ENCODE data around the gene TLL2.

Gene TLL2

DNA sequence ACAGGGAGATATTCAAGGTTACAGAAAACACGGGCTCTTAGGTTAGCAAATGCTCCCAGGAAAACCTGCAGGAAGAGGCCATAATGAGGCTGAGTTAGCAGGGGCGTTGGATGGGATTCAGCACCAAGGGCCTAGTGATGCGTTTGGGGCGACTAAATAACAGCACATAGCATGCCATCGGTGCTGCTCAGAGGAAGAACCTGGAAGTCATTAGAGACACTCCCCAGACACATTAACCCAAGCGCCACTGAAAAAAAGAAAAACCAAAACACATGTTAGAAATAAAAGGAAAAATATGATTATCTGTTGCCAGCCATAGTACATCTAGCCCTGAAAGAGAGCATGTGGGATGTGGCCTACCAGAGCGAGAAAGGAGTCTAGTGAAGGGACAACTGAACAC is 126.1 kb downstream of the TLL2 start:
- no peak for FAIRE-seq

DNA sequence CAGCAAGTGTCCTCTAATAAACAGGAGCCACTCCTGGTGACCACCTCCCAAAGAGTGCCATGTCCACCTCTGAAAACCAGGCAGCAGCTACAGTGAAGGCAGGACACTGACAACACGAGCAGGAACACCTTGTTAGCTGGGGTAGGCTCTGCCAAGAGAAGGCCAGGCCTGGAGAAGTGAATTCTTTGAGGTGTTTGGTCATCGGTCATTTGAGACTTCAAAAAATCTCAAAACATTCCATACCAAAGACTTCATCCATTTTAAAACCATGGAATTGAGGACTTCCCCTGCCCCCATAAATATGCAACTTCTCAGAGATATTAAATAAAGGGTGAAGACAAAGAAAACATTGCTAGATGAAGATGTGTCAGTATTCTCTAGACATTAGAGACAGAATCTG is 126.6 kb downstream of the TLL2 start:
- no peak for FAIRE-seq

DNA sequence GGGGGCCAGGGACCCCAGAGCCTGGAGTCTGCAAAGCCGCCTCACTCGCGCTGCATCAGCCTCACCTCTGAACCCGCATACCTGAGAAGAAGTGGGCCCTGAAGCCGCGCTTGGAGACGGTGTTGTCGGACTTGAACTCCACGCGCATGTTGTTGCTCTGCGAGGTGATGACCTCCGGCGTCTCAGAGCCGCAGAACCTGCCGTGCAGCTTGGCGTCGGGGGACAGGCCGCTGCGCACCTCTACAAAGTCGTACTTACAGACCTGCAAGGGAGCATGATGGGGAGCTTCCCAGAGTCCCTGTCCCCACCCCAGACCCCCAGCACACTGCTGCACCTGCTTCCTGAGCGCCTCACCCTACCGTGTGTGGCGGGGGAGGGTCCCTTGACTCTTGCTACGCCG is 129.2 kb downstream of the TLL2 start:
- FAIRE-seq, result no peak

DNA sequence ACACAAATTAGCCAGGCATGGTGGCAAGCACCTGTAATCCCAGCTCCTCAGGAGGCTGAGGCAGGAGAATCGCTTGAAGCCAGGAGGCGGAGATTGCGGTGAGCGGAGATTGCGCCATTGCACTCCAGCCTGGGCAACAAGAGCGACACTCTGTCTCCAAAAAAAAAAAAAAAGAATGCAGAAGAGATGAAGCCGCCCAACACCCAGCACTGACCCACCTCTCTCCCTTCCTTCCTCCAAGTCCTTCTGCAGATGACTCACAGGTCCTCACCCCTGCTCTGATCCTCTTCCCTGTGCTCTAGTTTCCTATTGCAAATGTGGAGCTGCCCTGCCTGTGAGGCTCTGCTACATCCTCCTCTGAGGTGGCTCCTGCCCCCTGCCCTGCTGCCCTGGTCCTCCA is 132.9 kb downstream of the TLL2 start:
- no peak for FAIRE-seq

DNA sequence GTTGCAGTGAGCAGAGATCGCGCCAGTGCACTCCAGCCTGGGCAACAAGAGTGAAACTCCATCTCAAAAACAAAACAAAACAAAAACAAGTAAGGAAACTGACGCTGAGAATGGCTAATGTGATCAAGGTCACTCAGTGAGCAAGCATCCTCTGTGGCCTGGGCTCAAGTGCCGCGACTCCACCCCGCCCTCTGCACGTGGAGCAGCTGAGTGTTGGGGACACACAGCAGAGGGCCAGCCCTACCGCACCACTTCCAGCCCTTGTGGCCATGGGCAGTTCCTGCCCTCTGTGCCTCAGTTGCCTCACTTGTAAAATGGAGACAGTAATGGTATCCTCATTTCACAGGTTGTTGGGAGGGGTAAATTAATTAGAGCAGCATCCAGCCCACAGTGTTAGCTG is 134.0 kb downstream of the TLL2 start:
- no peak for FAIRE-seq

DNA sequence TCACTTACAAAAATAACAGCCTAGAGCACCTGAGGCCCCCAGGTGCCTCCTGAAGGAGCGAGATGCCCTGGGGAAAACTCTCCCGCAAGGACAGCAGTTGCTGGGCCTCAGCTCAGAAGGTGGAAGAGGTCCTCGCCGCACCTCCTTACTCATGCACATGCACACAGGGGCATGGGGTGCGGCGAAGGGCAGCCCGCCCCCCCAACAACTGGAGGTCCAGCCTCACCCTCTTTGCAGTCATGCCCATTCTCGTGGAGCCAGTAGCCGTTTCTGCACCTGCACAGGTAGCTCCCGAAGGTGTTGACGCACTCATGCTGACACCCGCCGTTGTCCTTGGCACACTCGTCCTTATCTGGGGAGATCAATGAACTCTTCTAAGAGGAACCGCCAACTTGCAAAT is 135.0 kb downstream of the TLL2 start:
- FAIRE-seq, result no peak

DNA sequence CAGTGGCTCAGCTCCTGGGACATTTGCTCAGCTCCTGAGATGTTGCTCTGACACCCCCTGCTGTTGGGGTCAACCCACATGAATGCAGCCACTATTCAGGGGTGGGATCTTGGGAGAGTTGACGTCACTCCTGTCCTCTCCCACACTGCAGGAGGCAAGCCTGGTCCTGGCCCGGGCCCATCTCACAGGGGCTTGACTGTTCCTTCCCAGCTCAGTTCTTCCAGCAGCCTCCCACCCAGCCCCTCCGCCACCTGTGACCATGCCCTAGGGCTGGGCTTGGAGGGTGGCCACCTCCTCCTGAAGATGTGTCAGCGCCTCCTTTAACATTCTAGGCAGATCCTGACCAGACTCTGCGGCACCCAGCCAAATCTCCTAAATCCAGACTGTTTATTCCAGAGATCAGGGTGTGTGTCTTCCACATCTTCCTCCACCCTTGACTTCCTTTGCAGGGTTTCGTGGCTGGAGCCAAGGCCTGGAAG is 135.9 kb downstream of the TLL2 start:
- no peak for FAIRE-seq

DNA sequence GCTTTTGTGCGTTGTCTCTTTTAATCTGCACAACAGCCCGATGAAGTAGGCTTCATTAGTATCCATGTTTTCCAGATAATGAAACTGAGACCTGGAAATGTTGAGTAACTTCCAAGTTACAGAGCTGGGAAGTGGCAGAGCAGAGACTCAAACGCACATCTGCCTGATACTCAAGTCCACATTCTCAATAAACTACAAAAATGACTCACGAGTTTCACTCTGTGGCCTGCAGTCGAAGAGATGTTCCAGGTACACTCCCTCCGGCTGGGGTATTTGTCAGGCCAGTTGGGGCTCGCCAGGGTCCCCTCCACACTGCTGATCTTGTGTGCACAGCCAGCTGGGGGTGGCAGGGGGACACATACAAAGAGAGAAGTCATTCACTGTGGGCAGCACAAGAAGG is 137.2 kb downstream of the TLL2 start:
- no peak for FAIRE-seq

DNA sequence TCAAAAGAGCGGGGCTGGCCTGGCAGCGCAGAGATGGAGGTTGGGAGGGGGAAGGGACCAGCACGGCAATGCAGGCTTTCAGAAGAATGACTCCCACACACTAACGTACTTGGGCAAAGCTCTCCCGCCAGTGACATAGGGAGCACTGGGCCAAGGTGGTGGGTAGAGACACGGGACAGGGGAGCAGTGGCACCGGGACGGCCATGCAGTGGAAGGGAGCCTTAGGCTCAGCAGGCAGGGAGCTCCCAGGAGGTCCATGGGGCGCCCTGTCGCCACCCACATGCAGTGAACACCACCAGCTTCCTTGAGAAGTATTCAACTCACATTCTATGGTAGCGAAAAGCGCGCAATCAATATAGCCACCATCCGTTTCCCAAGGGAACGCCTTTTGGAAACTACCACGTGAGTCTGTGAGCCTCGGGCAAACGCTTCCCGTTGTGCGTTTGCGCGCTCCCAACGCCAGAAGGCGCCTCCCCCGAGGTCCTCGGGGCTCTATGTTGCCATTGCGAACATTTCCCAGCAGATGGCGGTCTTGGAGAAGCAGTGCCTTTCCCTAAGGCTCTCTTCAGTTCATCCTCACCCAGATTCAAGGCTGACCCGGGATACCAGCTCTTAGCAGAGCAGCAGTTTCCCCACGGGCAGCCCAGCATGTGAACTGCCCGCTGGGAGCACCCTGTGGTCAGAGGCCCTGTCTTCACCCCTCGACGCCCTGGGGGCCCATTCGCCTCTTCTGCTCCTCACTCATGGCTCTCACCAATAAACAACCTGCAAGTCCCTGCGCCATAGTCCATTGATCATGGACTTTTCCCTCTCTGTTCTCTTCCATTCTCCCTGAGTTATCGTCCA is 138.5 kb downstream of the TLL2 start:
- FAIRE-seq, result peak; percentile 94

DNA sequence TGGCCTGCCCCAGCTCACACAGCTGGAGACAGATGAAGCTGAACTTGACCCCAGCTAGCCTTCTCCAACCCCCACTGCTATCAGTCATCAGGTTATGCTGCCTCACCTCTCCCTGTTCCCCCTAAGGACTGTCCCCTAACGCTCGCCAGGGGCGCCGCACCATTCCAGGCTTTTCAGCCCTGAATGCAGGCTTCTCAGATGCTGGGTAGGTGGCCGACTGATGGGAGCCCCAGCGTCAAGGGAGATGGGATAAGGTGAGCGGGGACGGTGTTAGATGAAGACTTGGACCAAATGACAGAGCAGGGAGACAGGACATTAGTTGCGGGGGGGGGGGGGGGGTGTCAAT is 139.1 kb downstream of the TLL2 start:
- no peak for FAIRE-seq

DNA sequence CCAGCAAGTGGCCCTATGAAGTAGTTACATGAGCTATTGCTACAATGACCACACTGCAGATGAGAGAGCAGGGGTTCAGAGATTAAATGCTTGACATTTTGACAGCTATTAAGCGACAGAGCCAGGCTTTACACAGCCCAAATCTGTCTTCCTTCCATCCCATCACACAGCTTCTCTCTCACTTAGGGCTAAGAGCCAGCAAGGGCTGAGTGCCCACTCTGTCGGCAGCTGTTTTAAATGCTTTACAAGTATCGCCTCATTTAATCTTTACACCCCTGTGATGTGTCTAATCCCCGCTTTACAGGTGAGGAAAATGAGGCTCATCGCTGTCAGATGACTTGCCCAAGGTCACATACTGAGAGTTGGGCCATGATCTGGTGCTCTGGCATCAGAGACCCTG is 139.7 kb downstream of the TLL2 start:
- no peak for FAIRE-seq

DNA sequence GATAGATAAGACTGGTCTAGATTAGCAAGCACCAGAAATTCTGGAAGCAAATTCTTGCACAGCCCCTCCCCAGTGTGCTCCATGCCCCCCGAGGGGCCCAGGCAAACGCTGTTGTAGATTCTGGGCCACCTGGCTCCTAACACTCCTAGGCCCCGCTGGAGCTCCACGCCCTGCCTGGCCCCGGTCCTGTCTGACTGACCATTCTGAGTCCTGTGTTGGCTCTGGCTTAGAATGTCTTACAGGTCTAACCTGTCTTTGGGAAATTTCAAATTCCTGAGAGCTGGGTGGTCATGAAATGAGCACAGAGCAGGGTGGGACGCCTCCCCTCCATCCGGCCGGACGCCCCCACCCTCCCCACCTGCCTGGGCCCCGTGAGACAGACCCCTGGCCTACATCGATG is 142.4 kb downstream of the TLL2 start:
- no peak for FAIRE-seq

DNA sequence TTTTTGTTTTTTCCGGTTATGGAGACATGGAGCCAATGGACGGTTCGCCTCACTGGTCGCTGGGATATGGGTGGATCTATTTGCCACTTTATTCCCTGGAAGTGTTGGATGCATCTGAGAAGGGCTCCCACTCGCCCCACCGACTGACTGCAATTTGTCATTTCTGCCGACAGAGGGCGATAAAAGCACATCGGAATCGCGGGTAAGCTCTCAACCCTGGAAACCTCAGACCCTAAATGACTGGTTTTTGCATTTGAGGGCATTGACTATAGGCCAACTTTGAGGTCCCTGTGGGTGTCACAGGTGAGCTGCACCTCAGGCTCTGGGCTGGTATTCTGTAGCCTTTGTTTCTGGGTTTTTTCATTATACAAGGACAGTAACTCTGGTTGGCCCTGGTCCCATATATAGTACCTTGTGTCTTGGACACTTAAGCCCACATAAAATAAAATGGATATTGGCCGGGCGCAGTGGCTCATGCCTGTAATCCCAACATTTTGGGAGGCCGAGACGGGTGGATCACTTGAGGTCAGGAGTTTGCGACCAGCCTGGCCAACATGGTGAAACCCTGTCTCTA is 143.1 kb downstream of the TLL2 start:
- FAIRE-seq, result no peak

DNA sequence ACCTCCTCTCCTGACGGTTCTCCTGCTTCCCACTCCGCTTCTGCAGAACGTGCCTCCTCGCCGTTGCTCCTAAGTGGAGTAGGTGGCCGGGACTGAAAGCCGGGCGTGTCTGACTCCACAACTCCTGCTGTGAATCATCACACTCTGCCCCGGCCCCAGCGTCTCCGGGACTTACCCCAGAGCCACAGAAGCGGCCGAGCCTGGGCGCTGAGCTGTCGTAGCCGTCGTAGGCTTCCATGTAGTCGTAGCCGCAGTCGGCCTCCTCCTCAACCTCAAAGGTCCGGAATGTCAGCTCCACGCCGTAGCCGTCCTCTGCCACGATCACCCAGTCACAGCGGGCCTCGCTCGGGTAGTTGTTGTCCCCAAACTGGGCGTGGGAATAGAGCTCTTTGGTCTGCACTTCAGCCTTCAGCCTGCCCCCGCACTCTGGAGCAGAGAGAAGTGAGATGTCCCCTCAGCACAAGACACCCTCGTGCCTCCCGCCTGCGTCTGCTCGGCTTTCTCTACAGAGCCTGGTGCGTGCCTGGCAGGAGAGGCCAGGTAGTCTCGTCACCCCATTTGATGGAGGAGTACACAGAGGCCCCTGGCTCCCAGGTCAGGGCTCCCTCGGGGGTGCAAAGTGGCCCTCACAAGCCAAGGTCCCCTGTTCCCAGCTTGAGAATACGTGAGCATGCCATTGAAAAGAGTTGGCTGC is 143.7 kb downstream of the TLL2 start:
- FAIRE-seq, result no peak

DNA sequence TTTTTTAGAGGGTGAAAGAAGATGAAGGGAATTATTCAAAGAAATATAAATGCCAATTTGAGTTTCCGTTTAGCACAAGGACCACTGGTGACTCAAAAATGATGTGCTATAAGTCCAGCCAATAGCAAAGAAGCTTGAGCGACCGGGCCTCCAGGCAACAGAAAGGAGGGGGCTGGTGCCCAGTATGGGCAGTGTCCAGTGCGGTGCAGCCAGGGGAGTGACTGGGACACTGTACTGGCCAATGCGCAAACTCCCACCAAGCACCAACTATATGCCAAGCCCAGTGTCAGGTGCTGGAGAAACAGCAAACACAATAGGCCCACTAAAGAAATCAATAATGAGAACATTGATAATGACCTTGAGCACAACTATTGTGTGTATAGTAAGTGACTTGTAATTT is 144.8 kb downstream of the TLL2 start:
- no peak for FAIRE-seq

DNA sequence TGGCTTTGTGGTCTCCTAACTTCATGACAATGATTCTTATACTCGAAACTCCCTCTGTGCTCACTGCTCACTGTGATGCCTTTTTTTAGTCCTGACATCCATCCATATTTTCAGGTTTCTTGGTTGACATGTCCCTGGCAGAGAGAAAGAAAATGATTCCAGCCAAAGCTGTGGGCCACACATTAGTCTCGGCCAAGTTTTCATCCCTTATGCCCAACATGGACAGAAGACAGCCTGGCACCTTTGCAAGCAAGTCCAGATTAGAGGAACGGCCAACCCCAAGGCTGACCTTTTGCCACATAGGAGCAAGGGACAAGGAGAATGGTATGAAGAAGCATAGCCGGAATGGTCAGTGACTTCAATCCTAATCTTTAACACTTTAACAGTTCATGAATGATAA is 146.3 kb downstream of the TLL2 start:
- no peak for FAIRE-seq

DNA sequence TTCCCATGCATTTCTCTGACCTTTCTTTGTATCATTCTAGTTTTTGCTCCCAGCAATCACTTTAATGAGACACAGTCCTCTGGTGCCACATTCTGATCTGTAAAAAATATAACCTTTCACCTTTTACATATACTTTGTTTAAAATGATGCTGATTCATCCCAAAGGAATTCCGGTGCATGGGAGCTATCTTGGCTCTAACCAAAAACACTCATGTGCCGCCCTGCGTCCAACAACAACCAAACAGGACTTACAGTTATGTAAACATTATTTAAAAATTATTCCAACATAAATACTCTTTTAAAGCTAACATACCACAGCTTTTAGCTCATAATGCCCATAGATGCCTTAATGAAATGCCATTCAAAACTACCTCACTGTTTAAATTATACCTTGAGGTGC is 147.2 kb downstream of the TLL2 start:
- FAIRE-seq, result no peak

DNA sequence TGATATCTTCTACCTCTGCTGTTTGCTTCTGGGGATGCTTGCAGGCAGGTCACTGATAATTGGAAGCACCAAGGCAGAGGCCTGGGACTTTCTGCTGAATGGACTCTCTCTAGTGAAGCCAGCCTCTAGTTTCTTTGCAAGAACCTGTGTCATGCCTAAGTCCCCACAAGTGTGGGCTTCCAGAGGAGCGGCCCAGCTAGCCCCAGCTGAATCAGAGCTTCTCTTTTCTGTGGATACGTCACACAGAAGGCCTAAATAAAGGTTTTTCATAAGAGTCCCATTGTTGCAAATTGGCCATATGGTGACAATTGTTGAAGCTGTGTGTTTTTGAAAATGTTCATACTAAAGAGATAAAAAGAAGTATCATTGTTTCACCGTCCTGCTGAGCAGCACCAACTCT is 148.2 kb downstream of the TLL2 start:
- FAIRE-seq, result no peak

DNA sequence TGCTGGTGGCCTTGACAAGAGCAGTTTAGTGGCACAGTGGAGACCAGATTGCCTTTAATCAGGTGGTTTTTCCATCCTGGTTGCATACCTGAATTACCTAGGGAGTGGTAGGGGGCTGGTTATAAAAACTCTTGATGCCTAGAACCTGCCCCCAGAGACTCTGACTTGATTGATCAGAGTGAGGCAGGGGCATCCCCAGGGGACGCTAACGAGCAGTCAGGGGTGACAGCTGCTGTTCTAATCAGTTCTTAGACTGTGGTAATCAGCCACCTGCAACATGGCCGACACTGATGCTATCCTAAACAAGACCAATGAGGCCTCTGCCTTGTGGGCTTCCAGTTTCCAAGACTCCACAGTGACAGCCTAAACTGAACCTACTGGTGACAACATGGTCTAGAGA is 153.0 kb downstream of the TLL2 start:
- no peak for FAIRE-seq

DNA sequence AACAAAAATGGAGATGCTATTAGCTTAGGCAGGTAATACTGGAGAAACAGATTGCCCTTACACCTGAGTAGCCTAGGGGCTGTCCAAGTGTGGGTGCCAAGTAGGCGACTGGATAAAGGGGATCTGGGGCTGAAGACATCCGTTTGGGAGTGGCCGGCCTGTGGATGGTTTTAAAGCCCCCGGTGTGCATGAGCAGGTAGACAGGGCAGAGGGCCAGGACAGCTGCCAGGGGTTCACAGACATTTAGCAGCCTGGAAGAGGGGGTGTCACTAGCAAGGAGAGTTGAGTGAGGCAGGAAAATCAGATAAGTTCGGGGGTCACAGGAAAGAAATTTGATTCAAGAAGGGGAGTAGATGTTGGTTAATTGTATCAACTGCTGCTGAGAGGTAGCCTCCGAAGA is 153.4 kb downstream of the TLL2 start:
- FAIRE-seq, result no peak

DNA sequence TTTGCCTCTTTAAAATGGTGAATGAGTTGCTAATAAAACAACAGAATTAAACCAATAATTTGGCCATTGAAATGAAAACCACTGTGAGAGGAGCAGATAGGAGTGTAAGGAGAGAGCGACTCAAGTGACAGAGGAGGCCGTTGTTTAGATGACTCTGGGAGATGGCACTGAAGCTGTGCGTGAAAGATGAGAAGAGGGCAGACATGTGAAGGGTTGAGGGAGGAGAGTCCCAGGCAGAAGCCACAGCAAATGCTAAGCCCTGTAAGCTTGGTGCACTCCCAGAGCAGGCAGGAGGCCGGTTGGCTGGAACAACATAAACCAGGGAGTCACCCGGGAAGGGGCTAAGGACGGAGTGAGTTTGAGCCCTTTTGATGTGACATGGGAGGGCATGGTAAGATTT is 154.1 kb downstream of the TLL2 start:
- no peak for FAIRE-seq

DNA sequence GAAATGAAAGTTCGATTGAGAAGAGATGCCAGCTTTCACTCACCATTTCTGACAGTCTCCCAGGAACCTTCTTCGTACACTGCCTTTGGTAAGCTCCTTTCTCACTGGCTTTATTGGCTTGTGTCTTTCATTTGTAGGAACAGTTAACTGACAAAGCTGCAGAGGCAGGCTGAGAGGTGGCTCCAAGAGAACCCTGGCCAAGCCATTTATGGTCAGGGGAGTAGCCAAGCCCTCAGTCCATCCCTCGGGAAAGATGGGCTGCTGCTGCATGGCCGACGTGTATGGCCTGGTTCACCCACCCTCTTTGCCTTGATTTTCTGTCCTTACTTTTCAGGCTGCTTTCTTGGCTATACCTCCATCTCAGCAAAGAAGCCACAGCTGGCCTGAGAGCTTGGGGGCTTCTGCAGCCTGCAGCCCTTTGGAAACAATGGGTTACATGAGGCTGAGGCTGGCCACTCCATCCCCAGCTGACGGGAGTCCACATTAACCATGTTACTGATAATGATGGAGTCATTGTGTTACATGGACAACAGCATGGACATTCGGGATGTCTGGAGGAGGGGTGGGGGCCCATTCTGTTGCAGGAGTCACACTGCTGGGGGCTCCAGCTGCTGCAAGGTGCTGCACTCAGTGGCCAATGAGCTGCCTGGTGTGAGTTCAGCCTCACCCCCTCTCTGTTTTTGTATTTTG is 154.7 kb downstream of the TLL2 start, which contains the start of gene OPALIN:
TSS of gene OPALIN (minus strand) at position 152 of the 690 bp plus-strand sequence. CDS start at position 46, 106 bp downstream.
- no peak for FAIRE-seq

DNA sequence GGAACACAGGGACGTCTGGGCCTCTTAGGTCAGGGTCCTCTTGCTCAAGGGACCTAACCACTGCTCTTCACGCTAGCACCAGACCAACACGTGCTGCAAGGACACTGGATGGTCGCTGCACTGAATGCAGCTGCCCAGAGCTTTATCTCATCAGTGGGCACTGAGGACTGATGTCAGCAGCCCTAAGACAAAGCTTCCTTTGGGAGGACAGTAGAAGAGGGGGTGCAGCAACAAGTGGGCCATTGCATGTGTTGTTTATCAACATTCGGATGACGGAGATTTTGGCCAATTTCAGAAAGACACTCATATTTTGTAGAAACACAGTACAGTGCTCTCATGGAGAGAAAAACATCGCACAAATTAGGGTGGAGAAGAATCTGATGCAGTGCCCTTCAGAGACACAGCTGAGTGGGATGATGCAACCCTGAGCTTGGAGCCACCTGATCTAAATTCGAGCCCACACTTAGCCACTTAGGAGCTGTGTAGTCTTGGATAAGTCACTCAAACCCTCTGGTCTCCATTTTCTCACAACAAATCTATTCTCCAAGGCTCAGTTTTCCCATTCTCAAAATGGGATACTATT is 156.6 kb downstream of the TLL2 start:
- FAIRE-seq, result no peak

Measured in TTC549 (cell line).